Activated naive CD8-positive, alpha-beta T cell treated with anti-CD3 and anti-CD28 coated beads for 36 hours (primary cell): ENCODE data around the gene ADSS1. TPM values are rescaled to one million over a fixed set of nuclear protein-coding genes. Genes with fewer than 3 reads are reported as not detected.
A peak's percentile ranks its signal among the peaks of the same experiment; 100 is the strongest.

Experiments
- DNase-seq: peaks from one replicate; pipeline ENCODE4 v3.0.0; 2021
- H3K27ac Mint-ChIP-seq: one replicate; pipeline ENCODE4 v1.8.0; 2022; ENCODE audit warnings: mild to moderate bottlenecking, moderate library complexity, mixed read lengths
- H3K27me3 Mint-ChIP-seq: one replicate; pipeline ENCODE4 v1.8.0; 2022; ENCODE audit warnings: mild to moderate bottlenecking, mixed read lengths
- H3K36me3 Mint-ChIP-seq: one replicate; pipeline ENCODE4 v1.8.0; 2021; ENCODE audit warnings: mild to moderate bottlenecking, mixed read lengths
- H3K4me1 Mint-ChIP-seq: one replicate; pipeline ENCODE4 v1.8.0; 2021; ENCODE audit warnings: mixed read lengths
- H3K4me3 Mint-ChIP-seq: one replicate; pipeline ENCODE4 v1.8.0; 2022; ENCODE audit warnings: mild to moderate bottlenecking, moderate library complexity, mixed read lengths
- H3K9me3 Mint-ChIP-seq: one replicate; pipeline ENCODE4 v1.8.0; 2022; ENCODE audit warnings: mixed read lengths
- total RNA-seq, 2 experiments: library from RNA; stranded (reverse); gene quantifications; one replicate each; pipeline ENCODE4 v1.2.3, GENCODE V29; 2021

ADSS1 gene
- total RNA-seq, 2 experiments from 2014 or later = 0.87 to 1.7 TPM

DNA sequence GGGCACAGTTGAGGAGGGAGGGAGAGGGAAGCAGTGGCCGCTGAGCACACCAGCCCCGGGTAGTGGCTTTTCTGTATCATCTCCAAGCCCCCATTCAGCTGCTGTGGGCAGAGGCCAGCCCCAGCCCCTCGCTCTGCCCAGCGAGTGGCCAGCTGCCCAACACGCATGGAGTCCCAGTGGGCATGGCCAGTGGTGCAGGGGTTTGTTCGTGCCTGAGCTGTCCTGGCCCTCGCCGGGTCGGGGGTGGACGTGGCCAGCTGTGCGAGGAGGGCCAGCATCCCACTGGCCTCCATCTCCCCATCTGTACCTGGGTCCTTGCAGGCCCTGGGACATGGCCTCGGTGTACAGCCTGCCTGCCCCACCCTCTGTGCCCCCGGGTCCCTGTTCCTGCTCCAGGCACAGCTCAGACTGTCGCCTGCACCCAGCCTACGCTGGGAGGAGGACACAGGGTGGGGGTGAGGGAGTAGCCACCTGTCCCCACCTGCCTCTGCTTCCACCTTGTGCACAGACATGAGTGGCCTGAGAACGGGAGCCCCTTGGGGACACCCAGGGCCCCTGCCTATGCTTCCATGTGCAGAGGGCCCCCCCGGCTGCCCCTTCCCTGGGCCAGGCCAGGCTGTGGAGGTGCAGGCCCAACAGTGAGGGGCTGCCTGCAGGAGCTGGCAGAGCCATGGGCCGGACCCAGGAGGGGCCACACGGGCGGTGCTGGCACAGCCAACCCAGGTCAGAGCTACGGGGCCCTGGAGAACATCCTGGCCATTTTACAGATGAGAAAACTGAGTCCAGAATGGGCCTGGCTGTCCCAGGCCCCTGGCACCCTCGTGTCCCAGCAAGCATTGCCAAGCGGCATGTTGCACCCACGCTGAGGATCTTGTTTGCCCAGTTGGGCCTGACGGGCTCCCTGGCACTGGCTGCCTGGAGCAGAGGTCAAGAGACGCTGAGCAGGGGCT, 30.3 kb upstream of the ADSS1 start:
- no peak for DNase-seq
- Mint-ChIP-seq H3K36me3 (peaks cover 4% of the 10 kb centered on the region), H3K4me1 (peaks cover 29% of the 10 kb centered on the region), H3K9me3 (no peaks in the 10 kb centered on the region), H3K27ac (peak overlapping the region; percentile 81), H3K4me3 (no peak overlapping the region), H3K27me3 (no peaks in the 10 kb centered on the region)

DNA sequence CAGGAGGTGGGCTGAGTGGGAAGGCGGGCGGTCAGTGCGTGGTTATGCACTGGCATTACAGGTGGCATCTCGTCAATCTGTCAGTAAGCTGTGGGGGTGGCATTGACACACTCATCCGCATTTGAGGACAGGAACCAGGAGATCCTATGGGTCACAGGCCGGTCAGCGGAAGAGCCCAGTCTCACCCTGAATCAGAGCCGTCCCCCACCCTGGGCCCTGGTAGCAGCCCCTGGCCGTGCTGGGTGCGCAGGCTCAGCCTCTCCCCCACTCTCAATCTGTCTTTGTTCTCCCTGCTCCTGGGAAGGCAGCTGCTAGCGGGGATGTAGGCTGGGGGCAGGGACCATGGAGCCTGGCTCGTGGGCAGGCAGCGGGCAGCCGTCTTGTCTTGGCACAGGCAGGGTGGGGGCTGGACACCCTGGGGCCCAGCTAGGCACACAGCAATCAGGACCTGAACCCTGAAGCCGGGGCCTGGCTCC, 29.5 kb upstream of the ADSS1 start:
- no peak for DNase-seq
- Mint-ChIP-seq H3K4me3 (peak overlapping the region; percentile 50), H3K9me3 (no peaks in the 10 kb centered on the region), H3K36me3 (peaks cover 4% of the 10 kb centered on the region), H3K27ac (peak overlapping the region; percentile 81), H3K4me1 (peaks cover 29% of the 10 kb centered on the region), H3K27me3 (no peaks in the 10 kb centered on the region)

DNA sequence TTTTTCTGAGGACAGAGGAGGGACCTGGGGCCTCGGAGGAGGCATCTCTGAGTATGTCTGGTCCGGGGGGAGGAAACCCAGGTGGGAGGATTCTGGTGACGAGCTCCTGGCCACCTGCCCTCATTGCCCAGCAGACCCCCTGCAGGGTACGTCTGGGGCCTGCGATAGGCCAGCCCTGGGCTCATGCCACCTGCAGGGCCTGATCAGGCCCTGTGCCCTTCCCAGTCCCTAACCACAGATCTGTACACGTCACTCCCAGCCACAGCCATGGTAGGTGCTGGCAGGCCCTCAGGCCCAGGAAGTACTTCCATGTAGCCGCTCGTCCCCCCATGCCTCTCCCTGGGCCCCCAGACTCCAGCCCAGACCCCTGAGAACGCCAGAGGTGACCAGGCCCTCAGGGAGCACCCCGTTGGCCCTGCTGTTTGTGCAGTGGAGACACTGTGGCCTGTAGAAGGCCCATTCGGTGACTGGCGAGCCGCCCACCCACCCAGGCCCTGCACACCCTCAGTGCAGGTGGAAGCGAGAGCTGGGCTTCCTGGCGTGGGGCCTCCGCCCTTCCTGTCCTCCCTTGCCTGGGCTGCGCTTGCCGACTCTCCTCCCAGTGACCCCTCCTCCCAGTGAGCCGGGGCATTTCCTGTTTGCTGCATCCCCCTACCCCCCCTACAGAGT, 28.9 kb upstream of the ADSS1 start:
- peak; percentile 55 for DNase-seq
- Mint-ChIP-seq H3K27ac (peak overlapping the region; percentile 83), H3K9me3 (no peaks in the 10 kb centered on the region), H3K4me3 (peak overlapping the region; percentile 54), H3K36me3 (peaks cover 4% of the 10 kb centered on the region), H3K27me3 (no peaks in the 10 kb centered on the region), H3K4me1 (peaks cover 29% of the 10 kb centered on the region)

DNA sequence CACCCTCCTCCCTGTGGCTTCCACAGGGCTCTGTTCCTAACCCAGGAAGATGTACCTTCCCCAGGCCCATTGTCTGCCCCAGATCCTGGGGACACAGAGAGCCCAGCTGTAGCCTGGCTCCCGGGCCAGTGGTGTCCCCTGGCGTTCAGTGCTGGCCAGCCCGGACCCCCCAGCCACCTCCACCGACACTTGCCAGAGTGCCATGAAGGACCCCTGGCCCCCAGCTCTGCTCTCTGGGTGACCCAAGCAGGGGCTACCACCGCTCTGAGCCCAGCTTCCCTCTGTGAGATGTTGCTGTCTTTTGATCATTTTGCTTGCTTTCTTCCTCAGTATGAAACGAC, 28.4 kb upstream of the ADSS1 start:
- Mint-ChIP-seq H3K4me1 (peaks cover 32% of the 10 kb centered on the region), H3K9me3 (no peaks in the 10 kb centered on the region), H3K27ac (peak overlapping the region; percentile 83), H3K27me3 (no peaks in the 10 kb centered on the region), H3K4me3 (peak overlapping the region; percentile 54), H3K36me3 (peaks cover 4% of the 10 kb centered on the region)
- DNase-seq = no peak

DNA sequence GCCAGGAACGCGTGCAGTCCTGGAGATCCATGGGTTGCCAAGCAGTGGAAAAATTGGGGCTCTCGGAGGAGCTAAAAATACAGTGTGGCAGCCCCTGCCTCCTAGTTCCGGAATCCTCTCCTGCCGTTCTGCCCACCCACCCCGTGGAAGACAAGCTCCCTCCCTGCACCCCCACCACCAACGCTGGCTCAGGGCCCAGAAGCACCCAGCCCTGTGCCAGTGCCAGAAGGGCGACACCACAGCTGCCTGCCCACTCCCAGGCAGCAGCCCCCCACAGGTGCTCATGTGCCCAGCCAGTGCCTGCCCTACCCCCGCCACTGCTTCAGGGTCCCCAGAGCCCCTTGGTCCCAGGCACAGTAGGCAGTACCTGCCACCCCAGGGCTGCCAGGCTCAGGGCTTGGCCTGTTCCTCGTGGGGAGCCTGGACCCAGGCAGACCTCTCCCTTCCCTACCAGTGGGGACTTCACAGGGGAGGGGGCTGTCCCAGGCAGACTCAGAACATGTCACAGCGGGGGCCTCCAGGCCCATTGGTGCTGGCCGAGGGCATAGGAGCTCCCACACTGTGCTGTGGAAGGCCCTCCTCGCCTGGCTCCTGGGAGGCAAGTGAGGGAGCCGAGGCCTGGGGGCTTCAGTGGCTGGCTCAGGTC, 27.2 kb upstream of the ADSS1 start:
- no peak for DNase-seq
- H3K9me3 Mint-ChIP-seq = no peaks in the 10 kb centered on the region
- no peak overlapping the region for H3K4me3 Mint-ChIP-seq
- peaks cover 26% of the 10 kb centered on the region for H3K4me1 Mint-ChIP-seq
- peaks cover 4% of the 10 kb centered on the region for H3K36me3 Mint-ChIP-seq
- no peak overlapping the region for H3K27ac Mint-ChIP-seq
- no peaks in the 10 kb centered on the region for H3K27me3 Mint-ChIP-seq

DNA sequence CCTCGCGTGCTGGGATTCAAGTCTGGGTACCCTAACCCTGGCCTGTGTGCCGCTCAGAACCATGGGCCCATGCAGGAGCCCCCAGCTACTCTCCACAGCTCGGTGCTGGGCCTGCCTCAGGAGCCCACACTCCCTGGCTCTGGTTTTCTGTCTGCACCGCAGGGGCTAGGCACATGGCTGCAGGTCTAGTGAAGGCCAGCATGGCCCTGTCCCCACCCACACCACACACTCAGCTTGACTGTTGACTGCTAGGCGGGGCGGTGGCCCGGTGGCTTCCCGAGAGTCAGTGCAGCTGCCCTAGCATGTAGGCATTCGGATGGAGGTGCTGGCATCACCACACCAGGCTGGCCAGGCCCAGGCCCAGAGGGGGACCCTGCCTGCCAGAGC, 26.7 kb upstream of the ADSS1 start:
- DNase-seq = no peak
- H3K27me3 Mint-ChIP-seq = no peaks in the 10 kb centered on the region
- H3K4me3 Mint-ChIP-seq = no peak overlapping the region
- H3K36me3 Mint-ChIP-seq = peaks cover 4% of the 10 kb centered on the region
- H3K9me3 Mint-ChIP-seq = no peaks in the 10 kb centered on the region
- peaks cover 26% of the 10 kb centered on the region for H3K4me1 Mint-ChIP-seq
- H3K27ac Mint-ChIP-seq = no peak overlapping the region

DNA sequence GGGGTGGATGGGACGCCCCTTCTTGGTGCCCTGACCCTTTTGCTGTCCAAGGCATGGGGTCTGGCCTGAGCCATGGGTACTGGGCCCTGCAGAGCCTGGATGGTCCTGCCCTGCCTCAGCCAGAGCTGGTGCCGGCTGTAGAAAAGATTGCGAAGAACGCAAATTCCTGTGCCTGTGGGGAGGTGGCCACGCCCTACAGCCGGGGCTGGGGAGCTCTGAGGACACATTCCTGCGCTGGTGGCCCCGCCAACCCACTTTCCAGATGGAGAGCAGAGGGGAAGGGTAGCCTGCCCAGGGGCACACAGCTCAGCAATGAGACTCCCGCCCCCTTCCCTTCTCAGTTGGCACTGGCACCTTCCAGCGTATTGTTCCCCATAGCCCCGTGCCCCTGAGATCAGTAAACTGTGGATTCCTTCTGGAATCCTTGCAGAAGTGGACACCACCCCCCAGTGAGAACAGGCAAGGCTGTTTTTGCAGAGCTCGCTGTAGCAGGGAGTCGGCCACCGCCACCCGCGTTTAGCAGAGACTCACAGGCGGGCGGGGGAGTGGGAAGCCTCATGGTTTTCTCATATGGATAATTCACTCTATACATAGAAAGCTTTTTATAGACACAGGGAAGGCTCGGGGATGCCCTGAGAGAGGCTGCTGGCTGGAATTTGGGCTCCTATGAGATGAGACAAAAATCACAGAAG, 26.0 kb upstream of the ADSS1 start:
- no peaks in the 10 kb centered on the region for H3K9me3 Mint-ChIP-seq
- peaks cover 26% of the 10 kb centered on the region for H3K4me1 Mint-ChIP-seq
- H3K36me3 Mint-ChIP-seq = peaks cover 4% of the 10 kb centered on the region
- H3K27me3 Mint-ChIP-seq = no peaks in the 10 kb centered on the region
- H3K27ac Mint-ChIP-seq = no peak overlapping the region
- H3K4me3 Mint-ChIP-seq = no peak overlapping the region
- DNase-seq = no peak

DNA sequence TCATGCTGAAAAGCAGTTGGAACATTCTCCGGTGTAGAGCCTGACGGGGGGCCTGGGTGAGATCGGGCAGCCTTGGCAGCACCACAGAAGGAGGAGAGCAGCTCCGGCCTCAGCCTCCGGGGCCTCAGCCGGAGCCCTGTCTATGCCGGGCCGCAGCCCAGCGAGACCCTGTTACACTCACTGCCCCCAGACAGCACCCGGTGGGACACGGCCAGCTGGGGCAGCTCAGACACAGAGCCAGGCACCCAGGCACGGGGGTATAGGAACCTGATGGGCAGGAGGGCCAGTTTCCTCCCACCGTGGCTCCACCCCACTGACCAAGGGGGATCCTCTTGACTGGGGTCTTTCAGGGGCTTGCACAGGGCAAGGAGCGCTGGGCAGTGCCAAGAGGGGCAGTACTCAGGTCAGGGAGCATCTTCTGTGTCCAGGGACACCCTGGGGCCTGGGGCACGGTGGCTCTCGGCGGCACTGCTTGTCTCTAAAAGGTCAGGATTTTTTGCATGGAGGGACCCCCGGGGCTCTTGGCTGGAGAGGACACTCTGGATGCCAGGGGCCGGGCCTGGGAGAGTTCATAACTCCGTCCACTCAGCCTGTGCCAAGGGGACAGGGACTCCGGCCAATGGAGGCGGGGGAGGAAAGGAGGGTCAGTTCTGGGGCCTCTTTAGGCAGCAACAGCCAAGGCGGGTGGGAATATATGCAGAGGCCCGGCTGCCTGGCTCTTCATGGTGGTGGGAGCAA, 25.2 kb upstream of the ADSS1 start:
- H3K27ac Mint-ChIP-seq = no peak overlapping the region
- DNase-seq = no peak
- peaks cover 4% of the 10 kb centered on the region for H3K36me3 Mint-ChIP-seq
- peaks cover 24% of the 10 kb centered on the region for H3K4me1 Mint-ChIP-seq
- H3K4me3 Mint-ChIP-seq = no peak overlapping the region
- H3K27me3 Mint-ChIP-seq = no peaks in the 10 kb centered on the region
- no peaks in the 10 kb centered on the region for H3K9me3 Mint-ChIP-seq

DNA sequence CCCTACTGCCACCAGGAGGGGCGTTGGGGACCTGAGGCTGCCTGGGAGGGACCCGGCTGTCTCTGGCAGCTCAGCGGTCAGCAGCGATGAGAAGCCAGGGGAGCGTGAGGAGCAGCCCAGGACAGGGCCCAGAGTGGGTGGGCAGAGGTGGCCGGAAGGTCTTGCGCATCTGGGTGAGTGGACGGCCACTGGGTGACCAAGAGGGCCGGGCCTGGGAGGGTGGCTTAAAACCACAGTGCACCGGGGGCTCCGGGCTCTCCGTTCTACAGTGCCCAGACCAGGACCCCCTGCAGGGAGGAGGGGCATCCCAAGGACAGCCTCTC, 24.6 kb upstream of the ADSS1 start:
- no peak overlapping the region for H3K27ac Mint-ChIP-seq
- H3K27me3 Mint-ChIP-seq = no peaks in the 10 kb centered on the region
- no peaks in the 10 kb centered on the region for H3K9me3 Mint-ChIP-seq
- no peak overlapping the region for H3K4me3 Mint-ChIP-seq
- peaks cover 8% of the 10 kb centered on the region for H3K36me3 Mint-ChIP-seq
- no peak for DNase-seq
- H3K4me1 Mint-ChIP-seq = peaks cover 20% of the 10 kb centered on the region

DNA sequence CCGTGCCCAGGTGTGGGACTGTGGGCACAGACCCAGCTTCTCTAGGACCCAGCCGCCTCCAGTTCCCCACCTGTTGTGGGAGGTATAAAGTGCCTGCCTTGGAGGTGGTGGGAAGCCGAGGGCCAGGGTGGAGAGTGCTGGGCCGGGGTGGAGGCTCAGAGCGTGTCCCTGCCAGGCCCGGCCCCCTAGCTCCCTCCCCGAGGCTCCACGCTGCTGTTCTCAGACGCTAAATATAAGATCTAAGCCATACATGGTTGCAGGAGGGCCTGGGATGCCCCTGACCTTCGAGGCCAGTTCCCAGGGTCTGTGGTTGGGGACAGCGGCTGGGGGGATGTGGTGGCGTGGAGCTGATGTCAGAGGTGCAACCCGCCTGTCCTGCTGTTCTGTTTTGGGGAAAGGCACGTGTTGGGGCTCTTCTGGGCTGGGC, 23.8 kb upstream of the ADSS1 start:
- Mint-ChIP-seq H3K36me3 (peaks cover 9% of the 10 kb centered on the region), H3K27me3 (no peaks in the 10 kb centered on the region), H3K27ac (no peak overlapping the region), H3K9me3 (no peaks in the 10 kb centered on the region), H3K4me3 (no peak overlapping the region), H3K4me1 (peaks cover 12% of the 10 kb centered on the region)
- DNase-seq = no peak

DNA sequence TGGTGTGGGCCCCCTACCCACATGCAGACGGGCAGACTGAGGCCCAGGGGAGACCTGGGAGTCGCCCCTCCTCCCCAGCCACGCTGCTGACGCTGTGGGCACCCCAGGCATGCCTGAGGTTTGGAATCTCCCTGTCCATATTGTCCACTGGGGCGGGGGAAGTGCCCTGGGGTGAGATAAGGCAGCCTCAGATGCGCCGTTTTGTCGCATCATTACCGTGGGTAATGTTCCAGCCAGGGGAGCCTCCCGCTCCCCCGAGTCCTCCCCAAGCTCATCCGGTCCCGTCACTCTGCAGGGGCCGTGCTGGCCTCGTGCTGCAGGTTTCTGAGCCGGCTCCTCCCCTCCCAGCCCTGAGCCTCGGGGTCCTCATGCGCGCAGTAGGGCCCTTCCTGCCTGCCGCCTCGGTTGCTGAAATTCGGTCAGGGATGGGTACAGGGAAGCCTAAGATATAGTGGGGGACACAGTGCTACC, 23.2 kb upstream of the ADSS1 start:
- Mint-ChIP-seq H3K27ac (no peak overlapping the region), H3K27me3 (no peaks in the 10 kb centered on the region), H3K9me3 (no peaks in the 10 kb centered on the region), H3K4me1 (peaks cover 7% of the 10 kb centered on the region), H3K4me3 (no peak overlapping the region), H3K36me3 (peaks cover 9% of the 10 kb centered on the region)
- DNase-seq = no peak

DNA sequence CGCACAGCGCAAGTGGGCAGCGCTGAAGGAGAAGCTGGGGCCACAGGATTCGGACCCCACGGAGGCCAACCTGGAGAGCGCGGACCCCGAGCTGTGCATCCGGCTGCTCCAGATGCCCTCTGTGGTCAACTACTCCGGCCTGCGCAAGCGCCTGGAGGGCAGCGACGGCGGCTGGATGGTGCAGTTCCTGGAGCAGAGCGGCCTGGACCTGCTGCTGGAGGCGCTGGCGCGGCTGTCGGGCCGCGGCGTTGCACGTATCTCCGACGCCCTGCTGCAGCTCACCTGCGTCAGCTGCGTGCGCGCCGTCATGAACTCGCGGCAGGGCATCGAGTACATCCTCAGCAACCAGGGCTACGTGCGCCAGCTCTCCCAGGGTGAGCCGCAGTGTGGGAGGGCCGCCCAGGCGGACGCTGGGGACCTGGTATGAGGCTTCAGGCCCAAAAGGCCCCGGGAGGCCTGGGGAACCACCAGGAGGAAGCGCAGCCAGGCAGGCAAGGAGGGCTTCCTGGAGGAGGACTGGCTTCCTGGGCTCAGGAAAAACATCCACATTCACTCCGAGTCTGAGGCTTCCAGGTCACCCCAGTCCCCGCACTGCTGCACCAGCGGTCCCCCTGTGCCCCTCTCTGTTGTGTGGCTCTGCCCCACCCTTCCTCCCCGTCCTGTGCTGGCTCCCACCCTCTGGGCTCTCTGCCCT, 22.5 kb upstream of the ADSS1 start:
- no peaks in the 10 kb centered on the region for H3K27me3 Mint-ChIP-seq
- H3K36me3 Mint-ChIP-seq = peaks cover 5% of the 10 kb centered on the region
- DNase-seq = no peak

DNA sequence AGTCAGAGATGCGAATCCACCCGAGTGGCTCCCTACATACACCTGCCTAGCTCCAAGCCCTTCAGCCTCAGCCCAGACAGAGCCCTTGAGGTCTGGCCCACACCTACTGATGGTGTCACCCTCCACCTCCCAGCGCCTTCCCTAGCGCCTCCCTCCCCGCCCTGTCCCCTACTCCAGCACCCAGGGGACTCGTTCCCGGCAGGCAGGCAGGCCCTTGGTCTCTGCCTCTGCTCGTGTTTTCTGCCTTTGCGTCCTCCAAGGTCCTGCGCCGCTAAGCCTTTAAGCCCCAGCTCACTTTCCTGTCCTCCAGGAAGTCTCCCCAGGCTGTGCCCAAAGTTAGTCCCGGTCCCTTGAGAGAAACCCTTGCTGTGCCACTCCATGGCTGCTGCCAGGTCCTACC, 21.9 kb upstream of the ADSS1 start:
- Mint-ChIP-seq H3K9me3 (no peaks in the 10 kb centered on the region), H3K27me3 (no peaks in the 10 kb centered on the region), H3K4me3 (no peak overlapping the region), H3K27ac (no peak overlapping the region), H3K36me3 (peaks cover 5% of the 10 kb centered on the region), H3K4me1 (peaks cover 4% of the 10 kb centered on the region)
- DNase-seq = no peak

More for the DNA sequence above, 22.5 kb upstream of the ADSS1 start:
- H3K27ac Mint-ChIP-seq = no peak overlapping the region
- no peaks in the 10 kb centered on the region for H3K9me3 Mint-ChIP-seq
- H3K4me3 Mint-ChIP-seq = no peak overlapping the region
- H3K4me1 Mint-ChIP-seq = peaks cover 4% of the 10 kb centered on the region

DNA sequence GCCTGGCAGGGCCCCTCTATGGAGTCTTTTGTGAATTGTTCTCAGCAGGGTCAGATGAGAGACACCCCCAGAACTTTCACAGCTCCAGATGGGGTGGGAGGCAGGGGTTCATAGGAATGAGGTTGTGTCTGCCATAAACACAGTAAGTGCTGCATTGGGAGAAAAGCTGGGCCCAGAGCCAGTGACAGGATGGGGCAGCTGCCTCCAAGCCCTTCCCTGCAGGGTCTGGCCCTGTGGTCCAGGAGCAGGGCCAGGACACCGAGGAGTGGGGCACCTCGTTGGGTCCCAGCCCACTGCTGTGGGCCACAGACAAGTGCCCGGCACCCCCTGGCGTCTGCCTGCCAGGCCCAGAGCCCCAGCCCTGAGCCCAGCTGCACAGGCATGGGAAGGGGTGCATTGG, 21.4 kb upstream of the ADSS1 start:
- Mint-ChIP-seq H3K4me3 (no peak overlapping the region), H3K27ac (no peak overlapping the region), H3K36me3 (peaks cover 5% of the 10 kb centered on the region), H3K4me1 (peaks cover 4% of the 10 kb centered on the region), H3K9me3 (no peaks in the 10 kb centered on the region), H3K27me3 (no peaks in the 10 kb centered on the region)
- DNase-seq = no peak
